ENCODE measurements around the gene PRPF38B.
A peak's percentile ranks its signal among the peaks of the same experiment; 100 is the strongest.

GRCh38 chr1:108692724-108693655 is 880 bp downstream of the PRPF38B start:
- peak in 8 of 11 experiments; percentile 11 to 52 (median 44) for TF ChIP-seq CTCF (IDR thresholded peaks at IDR 0.05 in 8 of 11, conservative IDR thresholded peaks at IDR 0.05 in 3 of 11)
- no peak for TF ChIP-seq POLR2A (IDR thresholded peaks at IDR 0.05)
- TF ChIP-seq POLR2AphosphoS5 (IDR thresholded peaks at IDR 0.05) = peak in 1 of 3 donors; percentile 12
